Vagina (tissue), 2 donors: ENCODE results near the gene IRAG1.

Source experiments
- CTCF ChIP-seq, 3 experiments: fragments of 450-650 bp in 2 of 3; fragments of 200-600 bp in 1 of 3; sonication (generic) in 1 of 3; IDR thresholded peaks; one replicate each; pipeline ENCODE4 v1.5.1; 2017 to 2019; ENCODE audit warnings: antibody characterized with exemption in 3 of 3, mild to moderate bottlenecking in 2 of 3, moderate library complexity in 2 of 3
- POLR2A ChIP-seq, 2 donors: fragments of 450-650 bp; IDR thresholded peaks; one replicate each; pipeline ENCODE4 v1.6.1; 2017; ENCODE audit warnings: antibody characterized with exemption in 2 of 2, mild to moderate bottlenecking in 2 of 2, moderate library complexity in 2 of 2
- POLR2AphosphoS5 ChIP-seq, 2 donors: sonication (generic); formaldehyde crosslinking; IDR thresholded peaks; one replicate each; pipeline ENCODE4 v1.9.0; 2017; ENCODE audit warnings: antibody characterized with exemption in 2 of 2, mild to moderate bottlenecking in 2 of 2, low read depth in 1 of 2; ENCODE audit not compliant: insufficient read depth in 1 of 2

- TF ChIP-seq CTCF (IDR thresholded peaks at IDR 0.05), result no peak
- TF ChIP-seq POLR2A (IDR thresholded peaks at IDR 0.05), result no peak
- TF ChIP-seq POLR2AphosphoS5 (IDR thresholded peaks at IDR 0.05; ENCODE audit: insufficient read depth in 1 of 2, low read depth in 1 of 2), result peak in 1 of 2 donors; percentile 49
Observed at GRCh38 chr11:10653261-10653660, 40.3 kb downstream of the IRAG1 start.
